ENCODE data around the gene AP1G2.

DNA sequence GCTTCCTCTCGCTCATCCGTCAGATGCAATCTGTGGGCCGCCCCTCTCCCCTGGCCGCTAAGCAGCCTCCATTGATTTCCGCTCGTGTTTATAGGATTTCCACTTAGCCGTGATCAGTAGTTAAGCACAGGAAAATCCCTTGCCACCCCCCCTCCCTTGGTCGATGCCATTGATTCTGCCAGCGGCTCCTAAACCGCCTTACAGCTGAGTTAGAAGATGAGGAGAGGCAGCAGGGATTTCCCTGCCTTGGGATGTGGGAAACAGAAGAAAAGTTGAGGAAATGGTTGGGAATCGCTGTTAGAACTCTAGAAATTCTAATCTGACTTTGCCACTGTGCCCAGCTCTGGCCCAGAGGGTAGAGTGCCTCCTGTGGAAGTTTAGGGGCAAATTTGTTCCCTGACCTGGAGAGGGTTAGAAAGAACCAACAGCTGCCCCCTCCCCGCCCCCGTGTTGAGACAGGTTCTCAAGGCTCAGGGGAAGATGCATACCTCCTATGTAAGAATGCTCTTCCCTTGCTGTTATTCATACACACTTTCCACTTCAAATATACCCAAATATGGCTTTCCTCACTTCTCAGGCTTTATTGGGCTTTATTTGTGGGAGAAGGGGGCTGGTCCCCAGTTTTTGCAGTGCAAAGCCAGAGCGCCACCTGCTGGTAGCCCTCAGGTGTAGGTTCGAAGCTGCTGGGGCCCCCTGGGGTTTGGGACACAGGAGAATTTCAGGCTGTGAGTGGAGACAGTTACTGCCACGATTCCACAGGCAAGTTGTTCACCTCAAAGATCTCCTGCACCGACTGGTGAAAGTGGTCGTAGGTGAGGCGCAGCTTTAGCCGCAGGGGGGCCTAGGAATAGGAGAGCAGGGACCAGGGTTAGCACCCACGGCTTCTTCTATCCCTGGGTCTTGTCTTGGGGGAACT, 8.3 kb downstream of the AP1G2 start:
- TF ChIP-seq TAF1 (conservative IDR thresholded peaks at IDR 0.05): no peak
- TF ChIP-seq, protein P1, sequence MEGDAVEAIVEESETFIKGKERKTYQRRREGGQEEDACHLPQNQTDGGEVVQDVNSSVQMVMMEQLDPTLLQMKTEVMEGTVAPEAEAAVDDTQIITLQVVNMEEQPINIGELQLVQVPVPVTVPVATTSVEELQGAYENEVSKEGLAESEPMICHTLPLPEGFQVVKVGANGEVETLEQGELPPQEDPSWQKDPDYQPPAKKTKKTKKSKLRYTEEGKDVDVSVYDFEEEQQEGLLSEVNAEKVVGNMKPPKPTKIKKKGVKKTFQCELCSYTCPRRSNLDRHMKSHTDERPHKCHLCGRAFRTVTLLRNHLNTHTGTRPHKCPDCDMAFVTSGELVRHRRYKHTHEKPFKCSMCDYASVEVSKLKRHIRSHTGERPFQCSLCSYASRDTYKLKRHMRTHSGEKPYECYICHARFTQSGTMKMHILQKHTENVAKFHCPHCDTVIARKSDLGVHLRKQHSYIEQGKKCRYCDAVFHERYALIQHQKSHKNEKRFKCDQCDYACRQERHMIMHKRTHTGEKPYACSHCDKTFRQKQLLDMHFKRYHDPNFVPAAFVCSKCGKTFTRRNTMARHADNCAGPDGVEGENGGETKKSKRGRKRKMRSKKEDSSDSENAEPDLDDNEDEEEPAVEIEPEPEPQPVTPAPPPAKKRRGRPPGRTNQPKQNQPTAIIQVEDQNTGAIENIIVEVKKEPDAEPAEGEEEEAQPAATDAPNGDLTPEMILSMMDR (IDR thresholded peaks at IDR 0.05; ENCODE audit: low read depth, low read length, missing input control): peak; percentile 55
- peak; percentile 60 to 77 for TF ChIP-seq RAD21 (IDR thresholded peaks at IDR 0.05)
- no peak for TF ChIP-seq FOXA1 (IDR thresholded peaks at IDR 0.05)
- TF ChIP-seq, protein P2, sequence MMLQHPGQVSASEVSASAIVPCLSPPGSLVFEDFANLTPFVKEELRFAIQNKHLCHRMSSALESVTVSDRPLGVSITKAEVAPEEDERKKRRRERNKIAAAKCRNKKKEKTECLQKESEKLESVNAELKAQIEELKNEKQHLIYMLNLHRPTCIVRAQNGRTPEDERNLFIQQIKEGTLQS (IDR thresholded peaks at IDR 0.05): no peak
- TF ChIP-seq, protein P3, sequence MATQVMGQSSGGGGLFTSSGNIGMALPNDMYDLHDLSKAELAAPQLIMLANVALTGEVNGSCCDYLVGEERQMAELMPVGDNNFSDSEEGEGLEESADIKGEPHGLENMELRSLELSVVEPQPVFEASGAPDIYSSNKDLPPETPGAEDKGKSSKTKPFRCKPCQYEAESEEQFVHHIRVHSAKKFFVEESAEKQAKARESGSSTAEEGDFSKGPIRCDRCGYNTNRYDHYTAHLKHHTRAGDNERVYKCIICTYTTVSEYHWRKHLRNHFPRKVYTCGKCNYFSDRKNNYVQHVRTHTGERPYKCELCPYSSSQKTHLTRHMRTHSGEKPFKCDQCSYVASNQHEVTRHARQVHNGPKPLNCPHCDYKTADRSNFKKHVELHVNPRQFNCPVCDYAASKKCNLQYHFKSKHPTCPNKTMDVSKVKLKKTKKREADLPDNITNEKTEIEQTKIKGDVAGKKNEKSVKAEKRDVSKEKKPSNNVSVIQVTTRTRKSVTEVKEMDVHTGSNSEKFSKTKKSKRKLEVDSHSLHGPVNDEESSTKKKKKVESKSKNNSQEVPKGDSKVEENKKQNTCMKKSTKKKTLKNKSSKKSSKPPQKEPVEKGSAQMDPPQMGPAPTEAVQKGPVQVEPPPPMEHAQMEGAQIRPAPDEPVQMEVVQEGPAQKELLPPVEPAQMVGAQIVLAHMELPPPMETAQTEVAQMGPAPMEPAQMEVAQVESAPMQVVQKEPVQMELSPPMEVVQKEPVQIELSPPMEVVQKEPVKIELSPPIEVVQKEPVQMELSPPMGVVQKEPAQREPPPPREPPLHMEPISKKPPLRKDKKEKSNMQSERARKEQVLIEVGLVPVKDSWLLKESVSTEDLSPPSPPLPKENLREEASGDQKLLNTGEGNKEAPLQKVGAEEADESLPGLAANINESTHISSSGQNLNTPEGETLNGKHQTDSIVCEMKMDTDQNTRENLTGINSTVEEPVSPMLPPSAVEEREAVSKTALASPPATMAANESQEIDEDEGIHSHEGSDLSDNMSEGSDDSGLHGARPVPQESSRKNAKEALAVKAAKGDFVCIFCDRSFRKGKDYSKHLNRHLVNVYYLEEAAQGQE (IDR thresholded peaks at IDR 0.05): no peak
- TF ChIP-seq, protein P4, sequence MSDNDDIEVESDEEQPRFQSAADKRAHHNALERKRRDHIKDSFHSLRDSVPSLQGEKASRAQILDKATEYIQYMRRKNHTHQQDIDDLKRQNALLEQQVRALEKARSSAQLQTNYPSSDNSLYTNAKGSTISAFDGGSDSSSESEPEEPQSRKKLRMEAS (IDR thresholded peaks at IDR 0.05): no peak
- no peak for TF ChIP-seq EGR1 (IDR thresholded peaks at IDR 0.05; ENCODE audit: low read depth in 2 of 2)
- no peak for TF ChIP-seq FOXA2 (IDR thresholded peaks at IDR 0.05)
- no peak for TF ChIP-seq JUND (IDR thresholded peaks at IDR 0.05)
- TF ChIP-seq YY1 (IDR thresholded peaks at IDR 0.05): no peak
- TF ChIP-seq, protein P5, sequence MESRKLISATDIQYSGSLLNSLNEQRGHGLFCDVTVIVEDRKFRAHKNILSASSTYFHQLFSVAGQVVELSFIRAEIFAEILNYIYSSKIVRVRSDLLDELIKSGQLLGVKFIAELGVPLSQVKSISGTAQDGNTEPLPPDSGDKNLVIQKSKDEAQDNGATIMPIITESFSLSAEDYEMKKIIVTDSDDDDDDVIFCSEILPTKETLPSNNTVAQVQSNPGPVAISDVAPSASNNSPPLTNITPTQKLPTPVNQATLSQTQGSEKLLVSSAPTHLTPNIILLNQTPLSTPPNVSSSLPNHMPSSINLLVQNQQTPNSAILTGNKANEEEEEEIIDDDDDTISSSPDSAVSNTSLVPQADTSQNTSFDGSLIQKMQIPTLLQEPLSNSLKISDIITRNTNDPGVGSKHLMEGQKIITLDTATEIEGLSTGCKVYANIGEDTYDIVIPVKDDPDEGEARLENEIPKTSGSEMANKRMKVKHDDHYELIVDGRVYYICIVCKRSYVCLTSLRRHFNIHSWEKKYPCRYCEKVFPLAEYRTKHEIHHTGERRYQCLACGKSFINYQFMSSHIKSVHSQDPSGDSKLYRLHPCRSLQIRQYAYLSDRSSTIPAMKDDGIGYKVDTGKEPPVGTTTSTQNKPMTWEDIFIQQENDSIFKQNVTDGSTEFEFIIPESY (IDR thresholded peaks at IDR 0.05): no peak
